DMS114 treated with DMSO at 0.1 percent for 48 hours (cell line): Measurements from ENCODE around the gene DIAPH1.

Source experiments
- DNase-seq: peaks from one replicate; lab custom pipeline; 2025; ENCODE audit not compliant: unreplicated experiment; lab: John Stamatoyannopoulos, UW

The DIAPH1 gene

DNA sequence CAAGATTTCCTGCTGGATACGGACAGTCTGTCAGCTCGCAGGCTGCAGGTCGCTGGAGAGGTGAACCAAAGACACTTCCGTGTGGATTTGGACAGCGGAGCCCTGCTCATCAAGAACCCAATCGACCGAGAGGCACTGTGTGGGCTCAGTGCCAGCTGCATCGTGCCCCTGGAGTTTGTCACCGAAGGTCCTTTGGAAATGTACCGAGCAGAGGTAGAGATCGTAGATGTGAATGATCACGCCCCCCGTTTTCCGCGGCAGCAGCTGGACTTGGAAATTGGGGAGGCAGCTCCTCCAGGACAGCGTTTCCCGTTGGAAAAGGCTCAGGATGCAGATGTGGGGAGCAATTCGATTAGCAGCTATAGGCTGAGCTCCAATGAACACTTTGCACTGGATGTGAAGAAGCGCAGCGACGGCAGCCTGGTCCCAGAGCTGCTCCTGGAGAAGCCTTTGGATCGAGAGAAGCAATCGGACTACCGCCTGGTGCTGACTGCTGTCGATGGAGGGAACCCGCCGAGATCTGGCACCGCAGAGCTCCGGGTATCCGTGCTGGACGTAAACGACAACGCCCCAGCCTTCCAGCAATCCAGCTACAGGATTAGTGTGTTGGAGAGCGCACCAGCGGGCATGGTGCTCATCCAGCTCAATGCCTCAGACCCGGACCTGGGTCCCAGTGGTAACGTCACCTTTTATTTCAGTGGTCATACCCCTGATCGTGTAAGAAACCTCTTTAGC lies 133.3 kb downstream of the DIAPH1 start:
- no peak for DNase-seq

- no peak for DNase-seq
Measured at GRCh38 chr5:141484641-141485311, 134.0 kb downstream of the DIAPH1 start, which contains the start of gene PCDHGC4. Gene PCDHGC4, plus strand, starts transcription at chr5:141485030. Its CDS starts 144 bp downstream, at chr5:141485174.

DNA sequence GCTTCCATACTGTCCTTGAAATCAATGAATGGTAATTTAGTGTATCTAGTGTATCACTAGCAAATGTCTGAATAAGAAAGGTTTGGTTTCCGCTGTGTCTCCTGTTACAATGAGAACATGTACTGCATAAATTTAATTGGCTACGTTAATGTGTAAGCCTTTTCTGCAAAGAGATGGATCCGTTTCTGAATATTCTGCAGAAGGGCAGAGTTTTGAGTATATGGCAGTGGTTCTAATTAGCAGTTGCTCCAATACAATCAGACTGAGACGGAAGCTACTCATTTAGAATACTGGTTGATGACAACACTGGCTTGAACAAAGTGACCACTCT lies 134.5 kb downstream of the DIAPH1 start:
- no peak for DNase-seq

DNA sequence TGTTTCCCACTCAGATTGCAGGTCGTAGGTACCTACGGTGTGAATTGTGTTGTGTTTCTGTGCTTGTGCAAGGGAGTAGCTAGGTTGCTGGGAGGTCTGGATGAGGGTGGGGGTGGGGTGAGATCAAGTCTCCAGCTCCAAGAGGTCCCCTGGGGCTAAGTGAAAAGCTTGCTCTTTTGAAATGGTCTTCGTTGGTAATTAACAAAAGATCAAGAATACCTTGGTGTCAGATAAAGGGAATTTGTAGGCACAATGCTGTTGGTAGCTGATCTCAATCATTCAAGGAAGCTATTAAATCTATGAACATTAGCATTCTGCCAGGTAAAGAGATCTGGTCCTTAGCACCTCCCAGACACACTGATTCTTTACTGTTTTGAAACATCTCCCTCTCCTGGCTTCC lies 134.9 kb downstream of the DIAPH1 start:
- no peak for DNase-seq

- DNase-seq = no peak
Measured at GRCh38 chr5:141479776-141480175, 139.0 kb downstream of the DIAPH1 start.

DNA sequence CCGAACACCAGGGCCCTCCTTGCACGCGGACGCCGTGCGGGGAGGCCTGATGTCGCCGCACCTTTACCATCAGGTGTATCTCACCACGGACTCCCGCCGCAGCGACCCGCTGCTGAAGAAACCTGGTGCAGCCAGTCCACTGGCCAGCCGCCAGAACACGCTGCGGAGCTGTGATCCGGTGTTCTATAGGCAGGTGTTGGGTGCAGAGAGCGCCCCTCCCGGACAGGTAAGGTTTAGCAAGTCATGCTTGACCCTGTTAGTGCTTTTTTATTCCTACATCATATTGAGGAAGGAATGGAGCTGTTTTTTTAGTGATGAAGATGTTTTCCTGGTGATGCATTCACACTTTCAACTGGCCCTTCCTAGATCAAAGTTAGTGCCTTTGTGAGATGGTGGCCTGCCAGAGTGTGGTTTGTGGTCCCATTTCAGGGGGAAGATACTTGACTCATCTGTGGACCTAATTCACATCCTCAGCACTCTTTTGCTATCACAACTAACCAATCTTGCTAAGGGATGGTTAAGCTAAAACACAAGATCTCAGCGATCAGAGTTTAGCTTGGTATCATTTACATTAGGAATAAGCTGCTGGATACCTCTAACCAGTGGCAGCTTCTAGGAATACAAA lies 140.4 kb downstream of the DIAPH1 start:
- DNase-seq = no peak

GRCh38 chr5:141477815-141478214 lies 141.0 kb downstream of the DIAPH1 start:
- DNase-seq = no peak

- DNase-seq = no peak
Measured at GRCh38 chr5:141477044-141477575, 141.7 kb downstream of the DIAPH1 start.

- peak; percentile 30 for DNase-seq
Measured at GRCh38 chr5:141476132-141476911, 142.5 kb downstream of the DIAPH1 start.

DNA sequence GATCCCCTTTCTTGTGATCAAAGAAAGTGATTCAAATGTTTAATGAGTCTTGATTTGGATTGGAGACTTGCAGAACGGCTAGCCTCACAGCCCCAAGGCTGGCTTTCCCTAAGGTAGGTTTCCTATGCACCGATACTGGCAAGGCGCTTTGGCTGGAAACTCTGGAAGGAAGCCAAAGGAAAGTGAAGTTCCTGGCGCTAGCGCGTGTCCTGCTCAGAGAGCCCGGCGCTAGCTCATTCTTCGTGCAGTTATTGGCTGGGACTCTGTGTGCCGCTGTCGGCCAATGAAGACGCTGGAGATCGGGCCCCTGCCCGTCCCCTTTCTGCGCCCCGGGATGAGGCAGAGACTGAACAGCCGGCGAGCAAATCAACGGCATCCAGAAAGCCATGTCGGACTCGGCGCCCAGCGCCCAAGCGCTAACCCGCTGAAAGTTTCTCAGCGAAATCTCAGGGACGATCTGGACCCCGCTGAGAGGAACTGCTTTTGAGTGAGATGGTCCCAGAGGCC lies 143.1 kb downstream of the DIAPH1 start, which contains the start of gene PCDHGC3:
TSS of gene PCDHGC3 (plus strand) at position 342 of the 507 bp plus-strand sequence. CDS start at position 493, 151 bp downstream.
- DNase-seq = peak; percentile 88

DNA sequence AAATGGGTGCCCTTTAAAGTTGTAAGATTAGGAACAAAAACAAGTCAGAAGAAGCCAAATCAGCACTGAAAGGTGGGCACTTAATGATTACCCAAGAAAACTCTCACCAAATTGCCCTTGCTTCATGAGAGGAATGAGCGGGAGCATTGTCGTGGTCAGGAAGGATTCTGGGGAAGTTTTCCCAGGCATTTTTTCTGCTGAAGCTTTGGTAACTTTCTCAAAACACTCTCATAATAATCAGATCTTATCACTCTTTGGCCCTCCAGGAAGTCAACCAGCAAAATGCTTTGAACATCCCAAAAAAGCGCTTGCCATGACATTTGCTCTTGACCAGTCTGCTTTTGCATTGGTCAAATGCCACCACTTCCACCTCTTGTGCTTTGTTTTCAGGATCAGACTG lies 153.4 kb downstream of the DIAPH1 start:
- no peak for DNase-seq
